Measurements from ENCODE around the gene EFHC2. TPM values are rescaled to one million over a fixed set of nuclear protein-coding genes. Genes with fewer than 3 reads are reported as not detected.

EFHC2 gene
- polyA plus RNA-seq, 1 donor from 2014 or later: 0.22 TPM

DNA sequence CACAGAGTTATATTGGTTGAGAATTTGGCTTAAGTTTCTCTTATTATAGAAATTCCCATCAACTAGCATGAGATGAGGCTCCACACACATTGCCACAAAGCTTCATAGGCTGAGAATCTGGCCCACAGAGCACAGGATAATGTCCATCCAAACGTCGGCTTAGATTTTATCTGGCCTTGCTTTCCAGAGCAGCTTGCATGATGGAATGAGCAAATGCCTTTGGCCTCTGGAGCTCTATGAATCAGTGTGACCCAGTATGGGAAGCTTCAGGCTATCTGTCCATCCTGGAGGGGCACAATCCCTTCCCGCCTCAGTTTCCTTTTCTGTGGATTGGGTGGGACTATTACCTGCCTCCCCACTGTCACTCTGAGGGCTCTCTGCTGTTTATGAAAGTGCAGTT is 238.8 kb downstream of the EFHC2 start:
- no peak overlapping the region for H2AFZ ChIP-seq (ENCODE audit: low read depth, low read length)
- H3K4me2 ChIP-seq (ENCODE audit: low read length): no peak overlapping the region
- no peaks in the 10 kb centered on the region for H3K36me3 ChIP-seq (ENCODE audit: insufficient read depth, low read length)
- TF ChIP-seq, protein P1, sequence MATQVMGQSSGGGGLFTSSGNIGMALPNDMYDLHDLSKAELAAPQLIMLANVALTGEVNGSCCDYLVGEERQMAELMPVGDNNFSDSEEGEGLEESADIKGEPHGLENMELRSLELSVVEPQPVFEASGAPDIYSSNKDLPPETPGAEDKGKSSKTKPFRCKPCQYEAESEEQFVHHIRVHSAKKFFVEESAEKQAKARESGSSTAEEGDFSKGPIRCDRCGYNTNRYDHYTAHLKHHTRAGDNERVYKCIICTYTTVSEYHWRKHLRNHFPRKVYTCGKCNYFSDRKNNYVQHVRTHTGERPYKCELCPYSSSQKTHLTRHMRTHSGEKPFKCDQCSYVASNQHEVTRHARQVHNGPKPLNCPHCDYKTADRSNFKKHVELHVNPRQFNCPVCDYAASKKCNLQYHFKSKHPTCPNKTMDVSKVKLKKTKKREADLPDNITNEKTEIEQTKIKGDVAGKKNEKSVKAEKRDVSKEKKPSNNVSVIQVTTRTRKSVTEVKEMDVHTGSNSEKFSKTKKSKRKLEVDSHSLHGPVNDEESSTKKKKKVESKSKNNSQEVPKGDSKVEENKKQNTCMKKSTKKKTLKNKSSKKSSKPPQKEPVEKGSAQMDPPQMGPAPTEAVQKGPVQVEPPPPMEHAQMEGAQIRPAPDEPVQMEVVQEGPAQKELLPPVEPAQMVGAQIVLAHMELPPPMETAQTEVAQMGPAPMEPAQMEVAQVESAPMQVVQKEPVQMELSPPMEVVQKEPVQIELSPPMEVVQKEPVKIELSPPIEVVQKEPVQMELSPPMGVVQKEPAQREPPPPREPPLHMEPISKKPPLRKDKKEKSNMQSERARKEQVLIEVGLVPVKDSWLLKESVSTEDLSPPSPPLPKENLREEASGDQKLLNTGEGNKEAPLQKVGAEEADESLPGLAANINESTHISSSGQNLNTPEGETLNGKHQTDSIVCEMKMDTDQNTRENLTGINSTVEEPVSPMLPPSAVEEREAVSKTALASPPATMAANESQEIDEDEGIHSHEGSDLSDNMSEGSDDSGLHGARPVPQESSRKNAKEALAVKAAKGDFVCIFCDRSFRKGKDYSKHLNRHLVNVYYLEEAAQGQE (IDR thresholded peaks at IDR 0.05; ENCODE audit: borderline replicate concordance): no peak
- no peak for TF ChIP-seq POLR2AphosphoS5 (IDR thresholded peaks at IDR 0.05)
- H3K4me3 ChIP-seq (ENCODE audit: low read length): no peak overlapping the region
- H3K9ac ChIP-seq (ENCODE audit: low read length): no peak overlapping the region
- H3K27me3 ChIP-seq (ENCODE audit: insufficient read depth, low read depth, low read length): no peaks in the 10 kb centered on the region
- no peaks in the 10 kb centered on the region for H3K9me2 ChIP-seq (ENCODE audit: insufficient read depth, low read length)
- H4K20me1 ChIP-seq (ENCODE audit: insufficient read depth): no peaks in the 10 kb centered on the region
- H3F3A ChIP-seq (ENCODE audit: insufficient read depth, low read length, poor library complexity, severe bottlenecking): no peaks in the 10 kb centered on the region
- no peak overlapping the region for H3K27ac ChIP-seq (ENCODE audit: low read length)
- H3K79me2 ChIP-seq (replicated peaks; ENCODE audit: insufficient read depth, low read length): no peaks in the 10 kb centered on the region
- no peaks in the 10 kb centered on the region for H3K9me3 ChIP-seq (ENCODE audit: low read length)

DNA sequence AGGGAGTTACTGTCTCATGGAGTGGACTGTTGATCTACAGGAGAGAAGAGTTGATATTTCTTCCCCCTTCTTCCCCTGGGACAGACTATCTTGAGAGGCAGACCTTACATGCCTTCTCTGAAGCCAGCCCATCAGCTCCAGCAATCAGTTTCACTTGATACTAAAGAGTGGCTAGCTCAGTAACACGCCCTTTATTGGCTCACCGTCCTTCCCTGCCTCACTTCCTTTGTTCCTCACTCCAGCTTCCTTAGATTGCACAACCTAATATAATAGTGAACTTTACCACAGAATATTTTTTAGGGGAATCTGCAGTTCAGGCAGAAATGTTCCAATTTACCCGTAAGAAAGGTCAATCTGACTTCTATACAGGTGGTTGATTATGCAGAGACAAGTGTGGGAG is 242.2 kb downstream of the EFHC2 start:
- Histone ChIP-seq H4K20me1 (ENCODE audit: insufficient read depth) (no peaks in the 10 kb centered on the region), H3K79me2 (replicated peaks; ENCODE audit: insufficient read depth, low read length) (no peaks in the 10 kb centered on the region), H3K36me3 (ENCODE audit: insufficient read depth, low read length) (no peaks in the 10 kb centered on the region), H2AFZ (ENCODE audit: low read depth, low read length) (no peak overlapping the region), H3K4me3 (ENCODE audit: low read length) (no peak overlapping the region), H3K9me3 (ENCODE audit: low read length) (no peaks in the 10 kb centered on the region), H3K27me3 (ENCODE audit: insufficient read depth, low read depth, low read length) (no peaks in the 10 kb centered on the region), H3F3A (ENCODE audit: insufficient read depth, low read length, poor library complexity, severe bottlenecking) (no peaks in the 10 kb centered on the region), H3K27ac (ENCODE audit: low read length) (no peak overlapping the region), H3K9ac (ENCODE audit: low read length) (no peak overlapping the region), H3K9me2 (ENCODE audit: insufficient read depth, low read length) (no peaks in the 10 kb centered on the region), H3K4me2 (ENCODE audit: low read length) (no peak overlapping the region)
- TF ChIP-seq, protein P2, sequence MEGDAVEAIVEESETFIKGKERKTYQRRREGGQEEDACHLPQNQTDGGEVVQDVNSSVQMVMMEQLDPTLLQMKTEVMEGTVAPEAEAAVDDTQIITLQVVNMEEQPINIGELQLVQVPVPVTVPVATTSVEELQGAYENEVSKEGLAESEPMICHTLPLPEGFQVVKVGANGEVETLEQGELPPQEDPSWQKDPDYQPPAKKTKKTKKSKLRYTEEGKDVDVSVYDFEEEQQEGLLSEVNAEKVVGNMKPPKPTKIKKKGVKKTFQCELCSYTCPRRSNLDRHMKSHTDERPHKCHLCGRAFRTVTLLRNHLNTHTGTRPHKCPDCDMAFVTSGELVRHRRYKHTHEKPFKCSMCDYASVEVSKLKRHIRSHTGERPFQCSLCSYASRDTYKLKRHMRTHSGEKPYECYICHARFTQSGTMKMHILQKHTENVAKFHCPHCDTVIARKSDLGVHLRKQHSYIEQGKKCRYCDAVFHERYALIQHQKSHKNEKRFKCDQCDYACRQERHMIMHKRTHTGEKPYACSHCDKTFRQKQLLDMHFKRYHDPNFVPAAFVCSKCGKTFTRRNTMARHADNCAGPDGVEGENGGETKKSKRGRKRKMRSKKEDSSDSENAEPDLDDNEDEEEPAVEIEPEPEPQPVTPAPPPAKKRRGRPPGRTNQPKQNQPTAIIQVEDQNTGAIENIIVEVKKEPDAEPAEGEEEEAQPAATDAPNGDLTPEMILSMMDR (IDR thresholded peaks at IDR 0.05; ENCODE audit: poor library complexity, severe bottlenecking): no peak
- TF ChIP-seq, protein P1 (IDR thresholded peaks at IDR 0.05; ENCODE audit: borderline replicate concordance): no peak
- TF ChIP-seq POLR2AphosphoS5 (IDR thresholded peaks at IDR 0.05): no peak
- TF ChIP-seq SMC3 (conservative IDR thresholded peaks at IDR 0.05; ENCODE audit: poor library complexity): no peak
- no peak for TF ChIP-seq MXI1 (conservative IDR thresholded peaks at IDR 0.05; ENCODE audit: poor library complexity, severe bottlenecking)
- no peak for TF ChIP-seq EP300 (conservative IDR thresholded peaks at IDR 0.05; ENCODE audit: poor library complexity, severe bottlenecking)
- TF ChIP-seq RAD21 (conservative IDR thresholded peaks at IDR 0.05): no peak
- no peak for TF ChIP-seq EZH2 (IDR thresholded peaks at IDR 0.05; ENCODE audit: borderline replicate concordance, insufficient read depth, low read length, poor library complexity, severe bottlenecking)
- TF ChIP-seq TAF1 (IDR thresholded peaks at IDR 0.05; ENCODE audit: low read depth): no peak
